Stimulated activated CD8-positive, alpha-beta memory T cell treated with anti-CD3 and anti-CD28 coated beads, Interleukin-15, amount 100 ng/mL, for 48 hours (primary cell): Measurements from ENCODE around the gene KRTAP5-9.
"Not testable (repeated sequence)": the region's sequence is repeated elsewhere in the genome, so short reads cannot be mapped to it uniquely, and the experiment has no call there.

Experiments
- DNase-seq, 2 donors: peaks; one replicate each; pipeline ENCODE4 v3.0.0-alpha.2; 2020; ENCODE audit warnings: low read depth in 2 of 2

KRTAP5-9 gene

DNA sequence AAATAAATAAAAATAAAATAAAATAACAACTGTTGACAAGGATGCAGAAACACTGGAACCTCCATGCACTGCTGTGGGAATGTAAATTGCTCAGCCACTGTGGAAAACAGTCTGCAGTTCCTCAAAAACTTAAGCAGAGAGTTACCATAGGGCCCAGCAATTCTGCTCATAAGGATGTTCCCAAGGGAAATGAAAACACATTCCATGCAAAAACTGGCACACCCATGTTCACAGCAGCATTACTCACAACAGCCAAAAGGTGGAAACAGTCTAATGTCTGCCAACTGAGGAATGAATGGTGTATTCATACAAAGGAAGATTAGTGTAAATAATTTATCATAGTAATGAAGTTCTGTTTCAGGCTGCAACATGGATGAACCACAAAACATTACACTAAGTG is 13.9 kb downstream of the KRTAP5-9 start:
- DNase-seq = no peak

DNA sequence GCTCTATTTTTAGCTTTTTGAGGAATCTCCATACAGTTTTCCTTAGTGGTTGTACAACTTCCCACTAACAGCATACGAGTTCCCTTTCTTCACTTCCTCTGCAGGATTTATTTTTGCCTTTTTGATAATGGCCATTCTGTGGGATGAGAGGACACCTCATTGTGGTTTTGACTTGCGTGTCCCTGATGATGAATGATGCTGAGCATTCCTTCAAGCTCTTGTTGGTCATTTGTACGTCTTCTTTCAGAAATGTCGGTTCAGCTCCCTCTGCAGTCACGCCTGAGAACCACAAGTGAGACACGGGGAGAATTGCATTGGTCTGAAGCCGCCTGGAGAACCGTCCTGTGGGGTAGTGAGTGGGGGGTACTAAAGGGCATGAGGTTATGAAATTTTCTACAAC is 15.2 kb downstream of the KRTAP5-9 start:
- DNase-seq = no peak

DNA sequence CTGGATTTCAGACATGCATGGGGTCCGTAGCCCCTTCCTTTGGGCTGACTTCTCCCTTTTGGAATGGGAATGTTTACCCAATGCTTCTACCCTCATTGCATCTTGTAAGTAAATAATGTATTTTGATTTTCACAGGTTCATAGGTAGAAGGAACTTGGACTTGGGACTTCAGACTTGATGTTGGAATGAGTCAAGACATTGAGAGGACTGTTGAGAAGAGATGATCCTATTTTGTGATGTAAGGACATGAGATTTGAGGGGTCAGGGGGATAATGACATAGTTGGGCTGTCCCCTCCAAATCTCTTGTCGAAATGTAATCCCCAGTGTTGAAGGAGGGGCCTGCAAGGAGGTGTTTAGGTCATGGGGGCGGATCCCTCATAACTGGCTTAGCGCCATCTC is 16.2 kb downstream of the KRTAP5-9 start:
- DNase-seq = no peak

- no peak for DNase-seq
Observed at GRCh38 chr11:71565263-71565662, 17.0 kb downstream of the KRTAP5-9 start, which contains the start of gene KRTAP5-10. TSS of gene KRTAP5-10 (plus strand) at chr11:71565563. CDS start at chr11:71565588, 25 bp downstream.

DNA sequence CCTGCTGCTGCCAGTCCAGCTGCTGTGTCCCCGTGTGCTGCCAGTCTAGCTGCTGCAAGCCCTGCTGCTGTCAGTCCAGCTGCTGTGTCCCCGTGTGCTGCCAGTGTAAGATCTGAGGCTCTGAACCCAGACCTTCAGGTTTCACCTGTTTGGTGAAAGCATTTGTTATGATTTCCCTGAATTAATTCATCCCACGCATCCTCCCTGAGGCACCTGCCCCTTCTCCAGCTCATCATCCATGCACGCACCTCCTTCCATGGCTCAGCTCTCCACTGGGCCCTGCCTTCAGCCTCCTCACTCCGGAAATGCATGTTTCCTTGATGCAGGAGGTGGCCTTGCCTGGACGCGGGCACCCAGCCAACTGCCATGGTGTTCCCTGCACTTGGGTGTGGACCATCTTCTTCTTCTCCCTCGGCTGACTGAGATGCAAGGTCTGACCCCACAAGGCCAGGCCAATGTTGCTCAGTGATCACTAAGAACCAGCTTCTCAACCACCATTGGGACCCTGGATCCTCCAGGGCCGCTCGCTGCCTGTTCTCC is 17.9 kb downstream of the KRTAP5-9 start:
- DNase-seq = no peak

DNA sequence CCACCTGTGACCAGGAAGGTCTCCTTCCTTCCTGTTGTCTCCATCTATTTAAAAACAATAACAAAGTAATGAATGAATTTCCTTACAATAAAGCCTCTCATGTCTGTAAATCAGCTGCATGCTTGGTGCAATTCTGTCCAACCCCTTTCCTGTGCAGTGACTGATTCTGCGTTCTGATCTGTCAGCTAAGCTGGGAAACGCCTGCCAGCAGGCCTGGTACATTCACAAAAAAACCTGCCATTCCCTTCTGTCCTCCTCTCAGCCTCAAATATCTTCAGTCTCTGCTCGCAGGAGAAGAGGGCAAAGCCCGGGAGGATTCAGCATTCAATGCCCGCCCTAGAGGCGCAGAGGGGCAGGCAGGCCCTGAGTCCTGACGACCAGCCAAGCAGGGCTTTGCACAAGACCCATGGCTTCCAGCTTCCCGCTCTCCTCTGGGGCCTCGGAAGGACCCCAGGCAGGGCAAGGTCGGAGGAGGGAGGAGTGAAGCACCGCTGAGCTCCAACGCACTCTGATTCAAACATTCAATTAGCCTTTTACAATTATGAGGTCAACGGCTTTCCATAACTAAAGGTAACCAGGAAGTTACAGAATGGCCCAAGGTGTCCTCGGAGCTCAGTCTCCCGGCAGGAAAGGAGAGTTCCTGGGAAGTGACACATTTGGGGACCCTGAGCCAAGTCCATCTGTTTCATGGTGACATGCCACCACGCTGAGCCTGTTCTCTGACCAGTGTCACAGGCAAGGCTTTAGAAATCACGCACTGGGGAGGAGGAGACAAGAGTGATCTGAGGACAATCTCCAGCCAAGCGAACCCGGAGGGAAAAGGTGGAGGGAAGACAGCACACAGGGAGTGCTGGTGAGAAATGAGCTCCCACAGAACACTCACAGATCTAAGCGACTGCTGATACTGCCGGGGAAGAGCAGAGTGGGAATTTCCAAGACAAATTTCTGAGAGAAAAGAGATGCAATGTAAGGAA is 18.7 kb downstream of the KRTAP5-9 start:
- not testable (repeated sequence) for DNase-seq

DNA sequence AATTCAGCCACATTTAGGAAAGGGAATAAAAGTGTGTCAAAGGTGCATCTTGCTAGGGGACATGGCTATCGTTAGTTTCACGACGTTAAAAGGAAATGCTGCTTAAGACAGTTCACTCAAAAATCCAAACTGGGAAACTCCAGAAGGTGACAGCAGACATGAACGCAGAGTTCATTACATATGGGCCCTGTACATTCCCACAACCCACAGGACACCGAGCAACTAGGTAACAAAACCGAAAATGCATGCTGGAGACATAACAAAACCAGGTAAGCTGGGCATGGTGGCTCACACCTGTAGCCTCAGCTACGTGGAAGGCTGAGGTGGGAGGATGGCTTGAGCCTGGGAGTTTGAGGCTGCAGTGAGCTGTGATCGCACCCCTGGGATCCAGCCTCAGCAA is 19.4 kb downstream of the KRTAP5-9 start:
- not testable (repeated sequence) for DNase-seq

DNA sequence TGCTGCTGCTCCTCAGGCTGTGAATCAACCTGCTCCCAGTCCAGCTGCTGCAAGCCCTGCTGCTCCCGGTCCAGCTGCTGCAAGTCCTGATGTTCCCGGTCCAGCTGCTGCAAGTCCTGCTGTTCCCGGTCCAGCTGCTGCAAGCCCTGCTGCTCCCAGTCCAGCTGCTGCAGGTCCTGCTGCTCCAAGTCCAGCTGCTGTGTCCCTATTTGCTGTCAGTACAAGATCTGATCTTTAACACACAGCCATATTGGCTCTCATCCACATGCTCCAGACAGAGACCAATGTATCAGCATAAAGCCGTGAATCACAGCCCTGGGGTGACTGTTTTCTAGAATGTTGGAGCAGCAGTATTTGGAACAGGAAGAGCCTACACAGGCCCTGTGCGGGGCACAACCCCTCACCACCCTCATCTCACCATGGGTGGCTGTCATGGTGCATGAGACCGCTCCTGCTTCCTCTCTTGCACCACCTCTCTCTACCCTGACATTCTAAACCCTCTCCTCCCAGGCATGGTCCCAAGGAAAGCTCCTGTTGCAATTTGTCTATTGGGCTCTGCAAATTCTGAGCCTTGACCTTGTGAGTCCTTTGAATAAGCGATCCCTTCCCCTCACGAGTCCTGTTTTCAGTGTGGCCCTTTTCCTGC is 20.6 kb downstream of the KRTAP5-9 start:
- DNase-seq = no peak

GRCh38 chr11:71571101-71571850 is 23.1 kb downstream of the KRTAP5-9 start:
- DNase-seq = not testable (repeated sequence)

DNA sequence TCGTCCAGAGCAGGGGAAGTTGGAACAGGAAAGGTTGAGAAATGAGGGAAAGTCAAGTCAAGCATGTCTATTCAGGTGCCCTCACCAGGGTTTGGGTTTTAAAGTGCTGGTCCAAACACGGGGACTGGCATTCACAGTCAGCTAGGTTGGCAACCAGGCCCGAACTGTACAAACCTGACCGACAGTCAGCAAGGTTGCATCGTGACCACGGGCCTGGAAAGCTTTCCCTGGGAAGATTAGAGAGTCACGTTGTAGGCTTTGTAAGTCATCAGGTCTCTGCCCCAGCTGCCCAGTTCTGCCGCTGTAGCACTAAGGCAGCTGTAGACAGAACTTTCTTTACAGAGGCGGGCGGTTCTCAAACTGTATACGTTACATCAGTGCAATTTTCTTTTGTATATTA is 24.6 kb downstream of the KRTAP5-9 start:
- DNase-seq = no peak

- DNase-seq = no peak
Observed at GRCh38 chr11:71574418-71574817, 26.2 kb downstream of the KRTAP5-9 start.

- no peak for DNase-seq
Observed at GRCh38 chr11:71575723-71576424, 27.7 kb downstream of the KRTAP5-9 start.

DNA sequence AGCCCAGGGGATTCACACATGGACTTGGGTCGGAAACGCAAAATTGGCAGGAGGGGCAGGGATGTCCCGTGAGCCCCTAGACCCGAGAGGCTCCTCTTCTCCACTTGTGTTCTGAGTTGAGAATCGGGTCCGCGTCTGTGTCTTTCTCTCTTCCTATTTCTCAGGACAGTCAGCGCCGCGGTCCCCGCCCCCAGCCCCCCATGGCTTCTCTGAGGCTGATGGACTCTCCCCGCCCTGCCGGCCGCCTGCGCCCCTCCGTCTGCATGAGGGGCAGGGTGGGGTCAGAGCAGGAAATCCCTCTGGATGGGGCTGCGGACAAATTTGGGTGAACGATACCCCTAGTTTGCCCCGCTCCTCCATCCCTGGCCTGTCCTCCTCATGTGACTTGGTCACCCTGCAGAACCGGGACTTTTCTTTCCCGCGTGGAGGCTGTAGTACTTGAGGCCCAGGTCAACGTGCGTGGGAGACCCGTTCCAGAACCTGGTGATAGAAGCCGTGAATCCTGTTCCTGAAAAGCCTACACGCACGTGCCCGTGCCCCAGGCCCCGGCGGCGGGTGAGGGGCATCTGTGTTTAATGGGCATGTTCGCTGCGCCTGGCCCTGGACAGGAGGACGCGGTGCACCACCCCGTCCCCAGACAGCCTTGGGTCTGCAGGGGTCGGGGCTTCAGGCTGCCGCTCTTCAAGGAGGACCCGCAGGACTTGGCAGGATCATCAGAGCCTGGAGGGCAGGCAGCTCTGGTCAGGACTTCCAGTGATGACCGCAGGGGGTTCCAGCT is 28.7 kb downstream of the KRTAP5-9 start:
- not testable (repeated sequence) for DNase-seq

GRCh38 chr11:71577469-71578004 is 29.3 kb downstream of the KRTAP5-9 start:
- no peak for DNase-seq

DNA sequence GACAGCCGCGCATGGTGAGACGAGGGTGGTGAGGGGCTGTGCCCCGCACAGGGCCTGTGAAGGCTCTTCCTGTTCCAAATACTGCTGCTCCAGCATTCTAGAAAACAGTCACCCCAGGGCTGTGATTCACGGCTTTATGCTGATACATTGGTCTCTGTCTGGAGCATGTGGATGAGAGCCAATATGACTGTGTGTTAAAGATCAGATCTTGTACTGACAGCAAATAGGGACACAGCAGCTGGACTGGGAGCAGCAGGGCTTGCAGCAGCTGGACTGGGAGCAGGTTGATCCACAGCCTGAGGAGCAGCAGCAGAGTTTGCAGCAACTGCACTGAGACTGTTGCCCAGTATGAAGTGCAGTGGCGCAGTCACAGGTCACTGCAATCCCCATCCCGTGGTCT is 31.3 kb downstream of the KRTAP5-9 start:
- not testable (repeated sequence) for DNase-seq

DNA sequence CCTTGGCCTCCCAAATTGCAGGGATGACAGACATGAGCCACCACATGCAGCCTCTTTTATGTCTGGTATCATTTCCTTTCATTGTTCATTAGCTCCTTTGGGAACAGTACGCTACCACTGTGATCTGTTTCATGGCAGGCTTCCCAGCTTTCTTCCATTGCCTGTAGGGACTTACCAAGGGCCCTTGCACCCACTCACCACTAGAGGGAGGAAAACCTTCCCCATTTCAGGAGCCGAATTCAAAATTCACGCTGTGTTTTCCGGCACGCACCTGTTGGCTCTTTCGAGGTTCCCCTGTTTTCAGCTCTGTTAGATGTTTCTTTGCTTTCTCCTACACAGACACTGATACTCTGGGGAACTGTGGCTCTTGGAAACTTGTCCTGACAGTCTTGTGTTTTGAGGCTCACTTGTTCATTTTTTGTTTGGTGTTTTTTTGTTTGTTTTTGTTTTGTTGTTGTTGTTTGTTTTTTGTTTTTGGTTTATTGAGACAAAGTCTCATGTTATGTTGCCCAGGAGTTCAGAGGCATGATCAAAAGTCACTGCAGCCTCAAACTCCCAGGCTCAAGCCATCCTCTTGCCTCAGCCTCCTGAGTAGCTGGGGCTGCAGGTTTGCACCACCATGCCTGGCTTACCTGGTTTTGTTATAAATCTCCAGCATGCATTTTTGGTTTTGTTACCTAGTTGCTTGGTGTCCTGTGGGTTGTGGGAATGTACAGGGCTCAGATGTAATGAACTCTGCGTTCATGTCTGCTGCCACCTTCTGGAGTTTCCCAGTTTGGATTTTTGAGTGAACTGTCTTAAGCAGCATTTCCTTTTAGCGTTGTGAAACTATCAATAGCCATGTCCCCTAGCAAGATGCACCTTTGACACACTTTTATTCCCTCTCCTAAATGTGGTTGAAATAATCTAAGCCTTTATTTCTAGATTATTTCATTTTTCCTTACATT is 32.1 kb downstream of the KRTAP5-9 start:
- DNase-seq = no peak

GRCh38 chr11:71581826-71582225 is 33.6 kb downstream of the KRTAP5-9 start:
- DNase-seq = no peak

DNA sequence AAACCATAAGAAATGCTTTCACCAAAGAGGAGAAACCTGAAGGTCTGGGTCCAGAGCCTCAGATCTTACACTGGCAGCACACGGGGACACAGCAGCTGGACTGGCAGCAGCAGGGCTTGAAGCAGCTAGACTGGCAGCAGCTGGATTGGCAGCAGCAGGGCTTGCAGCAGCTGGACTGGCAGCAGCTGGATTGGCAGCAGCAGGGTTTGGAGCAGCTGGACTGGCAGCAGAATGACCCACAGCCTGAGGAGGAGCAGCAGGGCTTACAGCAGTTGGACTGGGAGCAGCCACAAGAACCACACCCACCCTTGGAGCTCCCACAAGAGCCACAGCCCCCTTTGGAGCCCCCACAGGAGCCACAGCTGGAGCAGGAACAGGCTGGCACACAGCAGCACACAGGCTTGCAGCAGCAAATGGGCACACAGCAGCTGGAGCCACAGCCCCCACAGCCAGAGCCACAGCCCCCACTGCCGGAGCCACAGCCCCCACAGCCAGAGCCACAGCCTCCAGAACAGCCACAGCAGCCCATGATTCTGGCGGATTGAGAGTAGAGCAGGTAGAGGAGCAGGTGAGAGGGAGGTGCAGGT is 34.2 kb downstream of the KRTAP5-9 start, which contains the start of gene KRTAP5-11:
KRTAP5-11 (minus strand) TSS at position 567 of the 587 bp plus-strand sequence; CDS start at position 529, 38 bp downstream.
- no peak for DNase-seq
